Measurements from ENCODE around the gene TRIM31.

Gene TRIM31

DNA sequence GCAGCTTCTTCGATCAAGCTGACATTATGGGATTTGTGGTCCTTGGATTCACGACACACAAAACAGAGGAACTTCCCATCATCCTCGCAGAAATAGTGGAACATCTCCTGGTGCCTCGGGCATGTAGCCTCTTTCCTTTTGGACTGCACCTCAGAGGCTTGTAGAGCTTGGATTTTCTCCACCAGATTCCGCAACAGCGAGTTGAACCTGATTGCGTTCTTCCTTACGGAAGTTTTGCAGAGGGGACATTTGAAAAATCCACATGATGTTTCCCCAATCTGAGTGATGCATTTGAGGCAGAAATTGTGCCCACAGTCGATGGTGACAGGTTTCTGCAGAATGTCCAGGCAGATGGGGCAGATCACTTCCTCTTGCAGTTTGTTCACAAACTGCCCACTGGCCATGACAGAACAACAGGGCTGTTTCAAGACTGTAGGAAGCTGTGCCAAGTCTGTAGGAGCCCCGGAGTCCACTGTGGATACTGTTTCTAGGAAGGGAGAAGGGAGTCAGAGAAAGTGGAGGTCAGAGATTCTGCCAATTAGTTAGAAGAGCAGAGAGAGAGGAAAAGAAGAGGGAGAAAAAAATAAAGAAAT lies 392 bp downstream of the TRIM31 start:
- DNase-seq, result peak; percentile 53 to 73

DNA sequence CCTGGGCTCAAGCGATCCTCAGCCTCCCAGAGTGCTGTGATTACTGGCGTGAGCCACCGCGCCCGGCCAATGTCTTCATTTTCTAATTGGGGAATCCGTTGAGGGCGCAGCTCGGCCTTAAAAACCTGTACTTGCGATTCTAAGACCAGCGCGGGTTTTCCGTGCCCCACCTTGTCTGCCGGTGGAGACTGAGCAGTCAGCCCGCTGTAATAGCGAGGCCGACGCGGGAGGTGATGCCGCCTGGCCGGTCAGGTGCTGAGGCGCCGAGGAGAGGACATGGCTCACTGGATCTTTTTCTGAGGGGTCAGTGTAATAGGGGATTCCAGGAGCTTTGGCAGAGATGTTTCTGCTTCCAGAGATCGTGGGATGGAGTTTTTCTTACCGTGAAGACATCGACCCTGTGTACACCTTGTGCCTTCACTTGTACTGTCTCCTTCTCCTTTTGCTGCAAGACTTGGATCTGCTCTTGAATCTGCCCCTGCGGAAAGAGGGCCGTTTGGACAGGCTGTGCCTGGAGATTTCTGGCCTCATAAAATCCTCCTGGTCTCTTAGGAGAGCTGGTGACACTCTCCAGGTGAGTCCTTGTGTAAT lies 1.5 kb downstream of the TRIM31 start:
- DNase-seq, result no peak

DNA sequence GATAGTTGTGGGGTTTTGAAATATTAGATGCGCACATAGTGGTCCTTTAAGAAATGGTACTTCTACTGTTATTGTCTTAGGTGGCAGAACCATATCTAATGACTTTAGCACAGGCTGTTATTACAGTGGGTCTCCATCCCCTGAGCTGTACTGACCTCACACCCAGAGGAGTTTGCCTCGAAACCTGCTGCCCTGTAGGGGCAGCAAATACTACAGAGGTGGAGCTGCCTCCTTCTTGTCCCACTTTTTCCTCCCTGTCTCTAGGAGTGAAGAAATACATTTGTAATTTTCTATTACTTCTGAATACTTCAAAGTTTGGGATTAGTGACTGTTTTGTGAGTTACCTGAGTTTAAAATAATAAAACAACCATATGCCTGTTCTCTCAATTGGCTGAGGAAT lies 8.2 kb downstream of the TRIM31 start:
- DNase-seq, result no peak

DNA sequence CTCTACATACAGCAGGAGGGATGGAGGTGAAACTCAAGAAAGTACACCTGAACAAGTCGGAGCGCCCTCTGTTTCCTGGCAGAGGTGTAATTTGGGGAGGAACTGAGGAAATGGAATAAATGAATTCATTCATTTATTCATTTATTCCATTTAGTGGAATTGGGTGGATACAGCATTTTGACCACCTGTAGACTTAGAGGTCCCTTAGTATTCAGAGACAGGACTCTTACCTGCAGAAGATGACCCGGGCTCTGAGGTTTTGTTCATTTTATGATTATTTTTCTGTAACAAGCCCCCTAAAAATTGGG lies 9.1 kb downstream of the TRIM31 start:
- DNase-seq, result no peak

DNA sequence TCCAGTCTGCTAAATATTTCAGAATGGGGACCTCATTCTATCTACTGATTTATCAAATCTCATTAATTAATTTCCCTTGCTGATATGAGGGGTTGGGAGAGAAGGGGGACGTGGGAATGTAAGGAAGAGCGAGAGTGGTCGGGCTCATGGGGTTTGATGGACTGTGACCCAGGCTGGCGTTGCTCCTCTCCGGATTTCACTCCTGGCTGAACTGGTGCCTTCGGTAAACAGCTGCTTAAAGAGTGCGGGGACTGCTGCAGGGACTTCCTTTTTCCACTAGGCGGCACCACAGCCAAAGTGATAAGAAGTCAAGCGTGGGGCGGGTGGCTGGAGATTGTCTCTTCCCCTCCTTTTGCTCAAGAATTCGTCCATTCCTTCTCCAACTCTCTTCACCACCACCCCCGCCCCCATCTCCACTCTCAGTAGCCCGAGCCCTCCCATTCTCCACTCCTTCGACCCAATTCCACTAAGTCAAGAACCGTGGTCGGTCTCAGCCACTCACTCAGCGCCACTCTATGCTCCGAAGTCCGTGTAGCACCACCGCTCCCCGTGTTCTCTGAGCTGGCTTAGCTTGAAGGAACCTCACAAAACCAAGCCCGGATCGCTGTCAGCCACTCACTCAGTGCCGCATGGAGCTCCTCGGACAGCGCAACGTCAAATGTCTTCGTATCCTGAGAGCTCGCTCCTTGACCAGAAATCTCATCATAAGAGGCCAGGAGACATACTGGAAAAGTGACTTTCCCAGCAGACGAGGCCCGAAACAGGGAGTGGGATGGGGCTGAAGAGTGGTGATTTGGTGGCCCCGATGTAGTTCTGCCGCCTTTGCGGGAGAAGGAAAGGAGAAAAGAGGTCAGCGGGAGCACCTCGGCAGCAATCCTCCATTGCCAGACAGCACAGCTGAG lies 9.7 kb downstream of the TRIM31 start:
- DNase-seq, result peak; percentile 88 to 90

DNA sequence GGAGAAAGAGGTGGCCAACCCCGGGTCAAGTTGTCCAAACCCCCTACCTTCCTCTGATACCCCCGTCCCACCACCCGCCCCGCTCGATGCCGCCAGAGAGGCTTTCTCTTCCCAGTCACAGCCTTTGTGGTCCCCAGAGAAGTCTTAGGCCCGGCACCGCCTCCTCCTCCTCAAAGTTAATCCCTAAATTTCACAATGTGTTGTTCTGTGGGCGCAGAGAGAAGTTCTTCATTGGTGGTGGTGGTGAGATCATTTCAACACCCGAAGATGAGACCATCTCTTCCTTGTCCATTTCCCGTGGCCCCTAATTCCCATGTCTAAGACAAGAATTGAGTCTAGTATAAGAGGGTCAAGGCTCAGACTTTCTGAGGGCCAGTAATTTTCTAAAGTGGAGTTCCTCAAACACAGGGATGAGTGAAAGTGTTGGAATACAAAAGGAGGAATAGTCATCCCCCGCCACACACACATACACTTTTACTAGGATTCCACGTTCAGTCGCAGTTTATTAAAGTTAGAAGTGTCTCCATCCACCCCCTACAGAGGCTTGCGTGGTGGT lies 10.4 kb downstream of the TRIM31 start:
- DNase-seq, result peak; percentile 84 to 87

DNA sequence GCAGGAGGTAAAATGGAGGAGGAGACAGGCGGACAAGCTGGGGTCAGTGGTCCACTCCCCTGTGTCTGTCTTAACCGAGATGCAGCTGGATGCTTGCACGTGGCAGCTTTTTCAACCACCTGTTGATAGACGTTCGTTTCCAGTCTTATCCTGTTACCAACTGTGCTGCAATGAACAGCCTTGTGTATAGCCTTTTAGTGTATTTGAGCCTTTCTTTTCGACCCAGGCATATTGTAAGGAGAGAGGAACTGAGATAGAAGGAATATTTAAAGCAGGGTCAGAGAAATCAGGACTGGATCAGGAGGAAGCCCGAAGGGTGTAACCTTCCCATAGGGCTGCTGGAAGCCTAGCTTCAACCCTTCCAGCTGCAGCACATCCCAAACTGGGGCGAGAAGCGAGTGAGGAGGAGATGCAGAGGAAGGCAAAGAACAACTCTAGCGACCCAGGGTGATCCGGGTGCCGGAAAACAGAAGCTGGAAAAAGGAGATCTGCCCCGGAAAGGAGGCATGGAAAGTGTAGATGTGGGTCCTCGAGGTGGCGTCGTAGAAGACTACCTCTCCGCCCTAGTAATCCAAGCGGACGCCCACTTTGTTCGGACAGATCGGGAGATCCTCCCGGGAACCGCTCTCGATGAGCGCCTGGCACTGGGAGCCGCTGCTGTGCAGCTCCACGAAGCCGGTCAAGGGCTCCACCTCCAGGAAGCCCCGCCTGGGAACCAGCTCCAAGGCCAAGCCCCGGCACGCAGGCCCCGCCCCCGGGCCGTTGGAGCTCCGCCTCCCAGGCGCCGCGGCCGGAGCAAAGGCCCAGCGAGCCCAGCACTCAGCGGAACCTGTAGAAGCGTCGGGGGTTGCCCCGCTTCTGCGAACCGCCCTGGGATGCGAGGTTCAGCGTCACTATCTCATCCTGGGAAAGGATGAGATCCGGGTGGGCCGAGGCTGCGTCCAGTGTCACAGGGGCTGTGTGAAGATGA lies 11.2 kb downstream of the TRIM31 start:
- peak; percentile 86 to 92 for DNase-seq

DNA sequence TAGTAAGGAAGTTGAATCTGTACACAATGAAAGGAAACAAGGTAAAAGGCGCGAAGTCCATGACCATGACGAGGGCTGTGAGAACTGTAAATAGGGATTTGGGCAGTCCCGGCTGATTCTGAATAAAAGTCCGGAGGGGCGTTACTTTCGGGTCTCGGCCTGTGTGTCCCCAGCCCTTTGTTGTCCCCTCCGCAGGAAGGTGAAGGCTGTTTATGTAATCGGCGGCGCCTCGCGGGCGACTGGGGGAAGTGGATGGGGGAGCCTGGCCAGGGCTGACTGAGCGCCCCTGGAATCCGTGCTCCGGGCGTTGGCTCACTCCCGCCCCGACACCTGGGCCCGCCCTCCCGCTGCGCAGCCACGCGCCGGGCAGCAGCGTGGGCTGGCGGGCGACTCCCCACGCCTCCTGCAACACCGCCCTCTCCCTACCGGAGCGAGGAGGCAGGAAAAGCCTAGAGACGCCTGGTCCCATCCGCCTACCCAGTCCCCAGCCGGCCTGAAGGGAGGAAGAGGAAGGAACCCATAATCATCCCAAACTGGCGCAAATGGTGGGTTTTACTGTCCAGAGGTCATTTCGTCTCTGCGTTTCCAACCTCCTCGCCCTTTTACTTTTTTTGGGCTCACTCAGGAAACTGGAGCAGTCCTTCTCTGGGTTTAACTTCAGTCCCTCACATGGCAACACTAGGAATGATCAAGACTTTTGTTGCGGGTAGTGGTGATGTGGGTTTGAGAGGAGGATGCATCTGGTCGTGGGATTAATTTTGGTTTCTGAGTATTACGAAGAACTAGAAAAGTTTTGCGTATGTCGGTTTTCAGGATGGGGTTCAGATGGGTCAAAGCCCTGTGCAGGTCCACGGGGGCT lies 12.1 kb downstream of the TRIM31 start:
- DNase-seq, result peak in 1 of 2 donors; percentile 34

DNA sequence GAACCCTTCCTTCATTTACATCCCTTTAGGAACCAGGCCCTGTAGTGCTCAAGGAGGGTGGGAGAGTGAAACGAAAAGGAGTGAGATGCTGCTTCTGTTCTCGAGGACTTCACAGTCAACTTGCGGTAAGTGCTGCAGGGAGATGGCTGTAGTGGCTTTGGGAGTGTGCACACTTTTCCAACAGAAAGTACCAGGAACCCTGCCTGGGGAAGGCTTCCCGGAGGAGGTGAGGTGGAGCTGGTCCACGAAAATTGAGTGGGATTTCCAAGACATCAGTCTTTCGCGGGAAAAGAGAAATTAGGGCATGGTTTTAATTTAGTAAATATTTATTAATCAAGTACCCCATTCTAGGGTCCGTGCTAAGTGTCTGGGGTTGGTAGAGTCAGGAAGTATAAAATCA lies 12.7 kb downstream of the TRIM31 start:
- DNase-seq, result no peak

DNA sequence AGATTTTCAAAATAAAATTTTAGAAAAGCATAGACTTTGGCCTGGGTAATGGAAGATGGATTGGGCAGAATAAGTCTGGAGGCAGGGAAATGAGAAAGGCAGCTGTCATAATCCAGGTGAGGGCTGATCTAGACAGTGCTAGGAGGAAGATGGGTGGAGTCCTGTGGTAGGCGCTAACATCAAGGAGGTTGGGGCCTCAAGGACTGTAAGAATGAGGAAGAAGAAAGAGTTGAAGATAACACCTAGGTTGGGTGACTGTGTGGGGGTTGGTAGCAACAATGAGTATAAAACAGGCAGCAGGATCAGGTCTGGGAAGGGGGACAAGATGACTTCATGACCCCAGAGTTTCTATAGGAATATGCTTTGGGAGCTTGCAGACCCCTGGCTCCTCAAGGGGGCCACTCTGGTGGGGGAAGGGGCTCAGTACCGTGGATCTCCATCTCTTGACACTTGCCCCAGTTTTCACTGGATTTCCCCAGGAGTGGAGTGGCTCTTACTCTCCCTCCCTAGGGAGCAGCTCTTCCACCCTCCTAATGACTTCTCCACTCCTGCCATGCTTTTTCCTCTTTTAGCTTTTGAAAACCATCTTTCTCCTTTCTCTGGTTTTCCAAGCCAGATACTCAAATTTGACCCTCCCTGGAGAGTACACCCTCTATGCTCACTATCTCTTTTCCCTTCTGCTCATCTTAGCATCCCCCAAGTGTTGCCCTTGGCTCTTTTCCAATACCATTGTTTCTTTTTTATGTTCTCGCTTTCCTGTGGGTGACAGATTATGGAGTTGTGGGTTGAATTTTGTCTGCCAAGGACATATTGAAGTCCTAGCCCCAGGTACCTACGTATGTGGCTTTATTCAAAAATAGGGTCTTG lies 14.8 kb downstream of the TRIM31 start:
- DNase-seq, result no peak

DNA sequence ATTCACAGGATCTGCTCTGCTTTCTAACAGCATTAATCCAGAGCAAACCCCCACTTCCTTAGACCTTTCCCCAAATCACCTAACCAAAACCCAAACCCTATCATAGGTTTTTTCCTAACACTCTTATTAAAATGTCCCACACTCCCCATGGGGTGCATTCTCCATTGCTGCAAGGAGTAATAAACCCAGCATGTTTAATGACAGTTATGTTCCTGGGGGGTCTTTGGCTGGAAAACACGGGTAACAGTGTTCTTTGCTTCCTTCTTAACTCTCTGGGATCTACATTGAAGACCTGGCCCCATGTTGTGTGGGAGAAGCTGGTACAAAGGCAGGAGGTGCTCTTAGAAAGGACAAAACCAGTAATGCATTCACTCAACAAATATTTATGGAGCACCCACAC lies 16.1 kb downstream of the TRIM31 start:
- no peak for DNase-seq

DNA sequence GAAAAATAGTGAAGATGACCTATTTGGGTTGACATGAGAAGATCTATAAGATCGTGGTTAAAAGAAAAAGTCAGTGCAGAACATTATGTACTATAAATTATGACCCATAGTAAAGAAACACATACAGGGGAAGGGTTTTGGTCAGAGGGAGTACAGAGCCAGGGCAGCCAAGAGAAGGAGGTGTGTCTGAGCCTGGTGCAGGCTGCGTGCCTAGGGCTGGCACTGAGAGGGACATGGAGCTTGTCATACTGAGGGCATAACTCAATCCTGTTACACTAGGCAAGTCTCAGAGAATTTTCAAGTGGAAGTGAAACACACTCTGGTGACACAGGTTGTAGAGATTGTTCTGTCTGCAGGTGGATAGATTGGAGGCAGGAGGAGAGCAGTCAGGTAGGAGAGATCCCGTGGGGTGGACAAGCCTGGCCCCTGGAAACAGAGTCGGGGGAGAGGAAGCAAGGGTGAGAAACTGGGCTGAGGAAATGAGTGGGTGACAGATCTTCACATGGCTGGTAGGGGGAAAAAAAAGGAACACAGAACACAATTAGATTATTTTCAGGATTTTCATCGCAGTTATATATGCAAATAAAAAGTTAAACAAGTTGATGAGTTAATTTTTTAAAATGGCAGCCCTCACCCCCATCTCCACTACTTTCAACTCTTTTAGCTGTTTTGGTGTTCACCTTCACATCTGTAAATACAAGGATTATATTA lies 18.8 kb downstream of the TRIM31 start:
- DNase-seq, result peak; percentile 16 to 34

DNA sequence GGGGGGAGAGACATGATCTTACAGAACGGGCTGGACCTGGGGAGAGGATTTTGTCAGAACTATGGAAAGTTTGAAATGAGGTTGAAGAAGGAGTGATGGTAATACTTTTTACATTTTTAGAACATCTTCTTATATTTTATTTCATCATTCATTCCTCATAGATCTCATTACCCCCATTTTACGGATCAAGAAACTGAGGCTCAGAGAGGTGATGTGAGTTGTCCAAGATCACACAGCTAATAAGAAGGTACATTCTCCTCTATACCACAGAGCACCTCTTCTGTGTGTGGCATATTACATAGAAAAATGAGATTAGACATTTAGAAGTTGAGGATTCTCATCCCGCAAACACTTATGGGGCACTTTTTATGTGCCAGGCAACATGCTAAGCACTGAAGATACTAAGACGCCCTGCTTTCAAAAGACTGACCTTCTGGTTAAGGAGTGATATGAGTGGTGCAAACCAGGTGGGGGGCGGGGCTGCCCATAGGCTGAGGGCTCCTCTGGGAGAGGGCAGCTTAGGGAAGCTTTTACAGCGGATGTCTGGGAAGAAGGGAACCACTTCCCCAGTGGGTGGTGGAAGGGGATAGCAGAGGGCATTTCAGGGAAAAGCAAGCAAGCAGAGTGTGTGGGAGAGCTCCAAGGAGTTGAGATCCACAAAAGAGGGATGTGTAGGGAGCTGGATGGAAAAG lies 19.9 kb downstream of the TRIM31 start:
- DNase-seq, result no peak

DNA sequence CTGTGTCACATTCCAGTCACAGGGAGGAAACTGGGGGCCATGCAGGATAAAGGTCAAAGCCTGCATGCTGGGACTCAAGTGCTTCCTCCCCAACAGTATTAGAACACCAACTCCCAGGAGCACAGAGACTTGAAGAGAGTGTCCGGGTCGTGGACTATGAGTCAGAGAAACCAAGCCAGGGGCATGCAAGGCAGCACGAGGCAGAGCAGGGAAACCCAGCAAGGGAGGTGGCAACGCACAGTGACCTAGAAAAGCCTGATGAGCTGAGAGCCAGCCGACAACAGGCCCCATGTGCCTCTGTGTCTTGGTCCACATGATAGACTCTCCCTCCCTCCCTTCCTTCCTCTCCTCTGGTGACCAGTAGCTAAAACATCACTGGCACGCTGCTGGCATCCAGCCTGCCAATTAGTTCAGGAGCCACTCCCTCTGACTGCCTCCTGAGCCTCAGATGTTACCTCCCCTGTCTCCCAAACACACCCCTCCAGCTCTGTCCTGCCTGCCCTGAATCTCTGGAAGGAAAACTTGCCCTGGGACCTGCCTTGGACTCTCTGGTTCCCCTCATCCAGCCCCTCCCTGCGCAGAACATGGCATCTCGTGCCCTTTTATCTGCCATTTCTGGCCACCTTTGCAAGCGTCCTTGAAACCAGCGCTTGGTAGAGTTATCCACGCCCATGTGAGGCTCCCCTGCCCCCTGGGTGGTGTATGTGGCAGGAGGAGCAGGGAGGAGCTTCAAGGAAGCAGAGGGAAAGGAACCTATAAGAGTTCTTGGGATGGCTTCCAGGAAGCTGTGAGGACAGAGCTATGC lies 21.1 kb downstream of the TRIM31 start:
- DNase-seq, result peak; percentile 83 to 93

DNA sequence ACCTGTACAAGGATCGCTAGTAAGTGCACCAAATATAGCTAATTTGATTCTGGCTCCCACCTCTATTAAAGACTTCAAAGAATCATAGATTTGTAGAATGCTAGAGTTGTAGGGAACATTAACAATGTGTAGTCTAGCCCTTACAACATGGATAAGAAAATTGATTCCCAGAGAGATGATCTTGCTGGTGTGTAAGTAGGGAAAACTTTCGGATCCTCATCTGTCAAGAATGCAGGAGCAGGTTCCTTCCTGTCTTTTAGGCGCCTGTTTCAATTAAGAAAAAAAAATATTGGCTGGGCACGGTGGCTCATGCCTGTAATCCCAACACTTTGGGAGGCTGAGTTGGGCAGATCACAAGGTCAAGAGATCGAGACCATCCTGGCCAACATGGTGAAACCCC lies 25.0 kb downstream of the TRIM31 start:
- no peak for DNase-seq

DNA sequence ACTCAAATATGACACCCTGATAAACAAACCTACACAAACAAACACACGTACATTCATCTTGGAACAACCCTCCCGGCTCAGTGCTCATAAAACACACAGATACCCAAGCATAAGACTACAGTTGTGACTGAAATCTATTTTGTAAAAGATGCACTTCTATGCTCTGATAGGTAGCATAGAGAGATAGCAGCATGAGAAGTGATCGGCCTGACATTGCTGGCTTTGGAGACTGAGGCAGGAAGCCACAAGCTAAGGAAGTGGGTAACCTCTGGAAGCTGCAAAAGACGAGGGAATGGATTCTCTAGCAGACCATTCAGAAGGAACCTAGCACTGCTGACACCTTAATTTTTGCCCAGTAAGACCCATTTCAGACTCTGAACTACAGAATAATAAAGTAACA lies 35.7 kb downstream of the TRIM31 start:
- no peak for DNase-seq

DNA sequence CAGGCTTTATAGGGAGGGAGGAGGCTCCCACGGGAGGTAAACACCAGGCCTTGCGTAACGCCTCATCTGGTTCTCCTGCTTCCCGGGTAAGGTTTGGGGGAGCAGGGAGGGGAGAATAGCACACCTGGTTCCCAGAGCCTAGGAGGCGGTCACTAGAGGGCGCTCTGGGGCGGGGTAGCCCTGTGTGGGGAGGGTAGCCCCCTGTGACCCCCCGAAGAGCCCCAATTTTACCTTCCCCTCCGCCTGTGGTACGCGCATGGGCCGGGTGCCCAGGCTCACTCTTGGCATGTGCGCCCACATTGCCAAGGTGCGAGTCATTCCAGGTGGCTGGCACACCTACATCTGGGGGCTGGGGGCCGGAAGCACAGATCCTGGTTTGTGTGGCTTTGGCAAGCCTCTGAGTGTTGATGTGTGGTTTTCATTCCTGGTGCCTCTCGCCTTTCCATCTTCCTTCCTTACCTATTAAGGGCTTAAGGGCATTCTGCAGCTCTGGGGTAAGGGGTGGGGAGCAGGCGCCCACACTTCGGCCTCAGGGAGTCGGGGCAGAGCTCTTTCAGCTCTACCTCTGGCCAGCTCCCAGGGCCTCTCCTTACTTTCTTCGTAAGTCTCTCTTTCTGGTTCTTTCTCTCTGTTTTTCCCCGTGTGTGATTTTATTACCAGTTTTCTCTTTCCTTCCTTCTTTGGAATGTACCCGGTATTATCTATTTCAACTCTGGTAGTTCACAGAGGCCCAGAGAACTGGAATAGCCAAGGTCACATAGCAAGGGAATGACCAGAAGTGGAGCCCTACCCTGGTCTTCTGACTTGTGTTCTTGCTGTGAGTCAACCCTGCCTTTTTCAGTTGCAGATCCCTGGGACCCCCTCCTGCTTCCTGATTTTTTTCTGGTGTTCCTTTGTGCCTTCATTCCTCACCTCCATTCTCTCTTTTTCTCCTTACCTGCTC lies 36.8 kb downstream of the TRIM31 start:
- DNase-seq, result no peak

Measured in inflammatory macrophage (primary cell).